ENCODE results near the gene FCER1G. TPM values are rescaled to one million over a fixed set of nuclear protein-coding genes. Genes with fewer than 3 reads are reported as not detected.

Gene FCER1G
- total and polyA plus RNA-seq, 9 of the 15 experiments (the other 6 are each of a cell fraction or from before 2014, with no cell fraction given), result 0.15 to 0.69 (median 0.31) TPM; not detected in 2

DNA sequence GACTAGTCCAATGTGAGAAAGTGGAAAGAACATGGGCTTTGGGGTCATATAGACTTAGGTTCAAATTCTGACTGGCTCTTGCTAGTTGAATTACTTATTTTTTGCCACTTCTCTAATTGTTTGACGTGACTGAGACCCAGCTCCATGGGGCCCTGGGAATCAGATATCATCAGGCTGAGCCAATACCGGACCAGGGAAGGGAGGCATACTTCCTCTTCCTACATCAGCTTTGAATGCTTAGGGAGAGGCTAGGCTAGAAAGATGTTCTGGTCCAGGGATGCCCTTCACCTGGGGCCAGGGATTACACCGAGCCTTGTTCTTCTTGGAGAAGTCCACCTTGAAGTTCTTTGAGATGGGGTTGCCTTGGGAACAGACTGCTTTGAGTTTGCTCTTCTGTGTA is 26.6 kb downstream of the FCER1G start (continued):
- TF ChIP-seq, protein P1, sequence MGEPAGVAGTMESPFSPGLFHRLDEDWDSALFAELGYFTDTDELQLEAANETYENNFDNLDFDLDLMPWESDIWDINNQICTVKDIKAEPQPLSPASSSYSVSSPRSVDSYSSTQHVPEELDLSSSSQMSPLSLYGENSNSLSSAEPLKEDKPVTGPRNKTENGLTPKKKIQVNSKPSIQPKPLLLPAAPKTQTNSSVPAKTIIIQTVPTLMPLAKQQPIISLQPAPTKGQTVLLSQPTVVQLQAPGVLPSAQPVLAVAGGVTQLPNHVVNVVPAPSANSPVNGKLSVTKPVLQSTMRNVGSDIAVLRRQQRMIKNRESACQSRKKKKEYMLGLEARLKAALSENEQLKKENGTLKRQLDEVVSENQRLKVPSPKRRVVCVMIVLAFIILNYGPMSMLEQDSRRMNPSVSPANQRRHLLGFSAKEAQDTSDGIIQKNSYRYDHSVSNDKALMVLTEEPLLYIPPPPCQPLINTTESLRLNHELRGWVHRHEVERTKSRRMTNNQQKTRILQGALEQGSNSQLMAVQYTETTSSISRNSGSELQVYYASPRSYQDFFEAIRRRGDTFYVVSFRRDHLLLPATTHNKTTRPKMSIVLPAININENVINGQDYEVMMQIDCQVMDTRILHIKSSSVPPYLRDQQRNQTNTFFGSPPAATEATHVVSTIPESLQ (CRISPR knock-in tag; IDR thresholded peaks at IDR 0.05), result no peak
- no peak for TF ChIP-seq ZBTB7A (IDR thresholded peaks at IDR 0.05; ENCODE audit: borderline replicate concordance, control insufficient read depth, low read depth, low read length)
- TF ChIP-seq, protein P2, sequence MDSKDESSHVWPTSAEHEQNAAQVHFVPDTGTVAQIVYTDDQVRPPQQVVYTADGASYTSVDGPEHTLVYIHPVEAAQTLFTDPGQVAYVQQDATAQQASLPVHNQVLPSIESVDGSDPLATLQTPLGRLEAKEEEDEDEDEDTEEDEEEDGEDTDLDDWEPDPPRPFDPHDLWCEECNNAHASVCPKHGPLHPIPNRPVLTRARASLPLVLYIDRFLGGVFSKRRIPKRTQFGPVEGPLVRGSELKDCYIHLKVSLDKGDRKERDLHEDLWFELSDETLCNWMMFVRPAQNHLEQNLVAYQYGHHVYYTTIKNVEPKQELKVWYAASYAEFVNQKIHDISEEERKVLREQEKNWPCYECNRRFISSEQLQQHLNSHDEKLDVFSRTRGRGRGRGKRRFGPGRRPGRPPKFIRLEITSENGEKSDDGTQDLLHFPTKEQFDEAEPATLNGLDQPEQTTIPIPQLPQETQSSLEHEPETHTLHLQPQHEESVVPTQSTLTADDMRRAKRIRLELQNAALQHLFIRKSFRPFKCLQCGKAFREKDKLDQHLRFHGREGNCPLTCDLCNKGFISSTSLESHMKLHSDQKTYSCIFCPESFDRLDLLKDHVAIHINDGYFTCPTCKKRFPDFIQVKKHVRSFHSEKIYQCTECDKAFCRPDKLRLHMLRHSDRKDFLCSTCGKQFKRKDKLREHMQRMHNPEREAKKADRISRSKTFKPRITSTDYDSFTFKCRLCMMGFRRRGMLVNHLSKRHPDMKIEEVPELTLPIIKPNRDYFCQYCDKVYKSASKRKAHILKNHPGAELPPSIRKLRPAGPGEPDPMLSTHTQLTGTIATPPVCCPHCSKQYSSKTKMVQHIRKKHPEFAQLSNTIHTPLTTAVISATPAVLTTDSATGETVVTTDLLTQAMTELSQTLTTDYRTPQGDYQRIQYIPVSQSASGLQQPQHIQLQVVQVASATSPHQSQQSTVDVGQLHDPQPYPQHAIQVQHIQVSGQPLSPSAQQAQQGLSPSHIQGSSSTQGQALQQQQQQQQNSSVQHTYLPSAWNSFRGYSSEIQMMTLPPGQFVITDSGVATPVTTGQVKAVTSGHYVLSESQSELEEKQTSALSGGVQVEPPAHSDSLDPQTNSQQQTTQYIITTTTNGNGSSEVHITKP (IDR thresholded peaks at IDR 0.05; ENCODE audit: partially characterized antibody), result peak; percentile 28
- TF ChIP-seq ZNF695 (CRISPR knock-in tag; IDR thresholded peaks at IDR 0.05), result no peak

DNA sequence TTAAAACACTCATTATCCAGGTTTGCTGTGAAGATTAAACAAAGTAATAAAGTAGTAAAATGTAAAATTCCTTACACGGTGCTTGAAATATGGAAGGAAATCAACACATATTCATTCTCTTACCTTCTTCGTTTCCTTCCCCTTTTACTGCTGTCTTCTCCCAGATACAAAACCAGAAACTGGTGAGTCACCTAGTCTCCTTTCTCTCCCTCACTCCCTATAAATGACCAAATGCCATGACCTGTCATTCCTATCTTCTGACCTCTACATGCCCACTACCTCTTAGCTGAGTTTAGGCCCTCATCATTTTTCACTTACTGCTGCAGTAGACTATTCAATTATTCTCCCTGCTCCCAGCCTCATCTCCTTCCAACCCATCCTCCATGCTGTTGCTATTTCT is 27.2 kb downstream of the FCER1G start:
- no peaks in the 10 kb centered on the region for H3K9me3 ChIP-seq (replicated peaks; ENCODE audit: control insufficient read depth, insufficient read depth, low read depth, low read length)
- peaks cover 3 to 15% of the 10 kb centered on the region in 2 experiments; a peak in 4 of 5 replicates for H3K4me1 ChIP-seq (replicated peaks in 1 of 2; ENCODE audit: control insufficient read depth in 2 of 2, insufficient read depth in 2 of 2, low read length in 2 of 2)
- H3K79me2 ChIP-seq (ENCODE audit: control insufficient read depth, insufficient read depth, low read length), result no peaks in the 10 kb centered on the region
- DNase-seq (ENCODE audit: extremely low read depth in 1 of 4, low spot score in 3 of 4) (peak in 1 of 4 experiments; percentile 11), ATAC-seq (peak; percentile 46; the same call in 2 of the 3 replicates), FAIRE-seq (peak; percentile 42)
- in situ Hi-C loops (cut with MboI), result no loop called here
- H3K36me3 ChIP-seq (ENCODE audit: control insufficient read depth, insufficient read depth, low read length), result no peaks in the 10 kb centered on the region
- H3K9me1 ChIP-seq (ENCODE audit: control insufficient read depth, insufficient read depth, low read length), result no peaks in the 10 kb centered on the region
- no peak overlapping the region for H3K4me3 ChIP-seq
- 0 out of 2 replicates have a peak overlapping the region, but pooled peaks have one; percentile 41 for H2AFZ ChIP-seq (ENCODE audit: low read depth, low read length)
- no peaks in the 10 kb centered on the region for H4K20me1 ChIP-seq (replicated peaks; ENCODE audit: control insufficient read depth, insufficient read depth, low read length)
- BruUV-seq (replicated peaks), result no TSS peak
- H3K9ac ChIP-seq (ENCODE audit: insufficient read depth in 1 of 2, low read depth in 2 of 2, low read length in 2 of 2), result no peak overlapping the region
- ChIA-PET POLR2A (no interaction called here), CTCF (ENCODE audit: low intra/inter-chr PET ratio) (no interaction called here)
- H3K4me2 ChIP-seq (ENCODE audit: insufficient read depth, low read length), result no peak overlapping the region
- intact Hi-C loops (cut with micrococcal nuclease), result no loop called here
- no peaks in the 10 kb centered on the region for H3K27me3 ChIP-seq (ENCODE audit: control insufficient read depth in 2 of 2, insufficient read depth in 2 of 2, low read length in 2 of 2)
- no peak overlapping the region for H3K27ac ChIP-seq (ENCODE audit: extremely low read depth, low read depth, low read length)
- WGBS (ENCODE audit: insufficient coverage, low coverage, missing lambda C conversion rate), result 0% methylated on average over 2 of the region's 2 CpGs
- TF ChIP-seq HNRNPH1 (optimal IDR thresholded peaks at IDR 0.05; ENCODE audit: low read depth, low read length), result no peak
- TF ChIP-seq ZNF324 (CRISPR knock-in tag; IDR thresholded peaks at IDR 0.05), result no peak
- no peak for TF ChIP-seq CTBP1 (IDR thresholded peaks at IDR 0.05; ENCODE audit: borderline replicate concordance)
- no peak for TF ChIP-seq FOXP1 (CRISPR knock-in tag; IDR thresholded peaks at IDR 0.05)
- TF ChIP-seq ZBED1 (IDR thresholded peaks at IDR 0.05), result no peak
- TF ChIP-seq, protein P3, sequence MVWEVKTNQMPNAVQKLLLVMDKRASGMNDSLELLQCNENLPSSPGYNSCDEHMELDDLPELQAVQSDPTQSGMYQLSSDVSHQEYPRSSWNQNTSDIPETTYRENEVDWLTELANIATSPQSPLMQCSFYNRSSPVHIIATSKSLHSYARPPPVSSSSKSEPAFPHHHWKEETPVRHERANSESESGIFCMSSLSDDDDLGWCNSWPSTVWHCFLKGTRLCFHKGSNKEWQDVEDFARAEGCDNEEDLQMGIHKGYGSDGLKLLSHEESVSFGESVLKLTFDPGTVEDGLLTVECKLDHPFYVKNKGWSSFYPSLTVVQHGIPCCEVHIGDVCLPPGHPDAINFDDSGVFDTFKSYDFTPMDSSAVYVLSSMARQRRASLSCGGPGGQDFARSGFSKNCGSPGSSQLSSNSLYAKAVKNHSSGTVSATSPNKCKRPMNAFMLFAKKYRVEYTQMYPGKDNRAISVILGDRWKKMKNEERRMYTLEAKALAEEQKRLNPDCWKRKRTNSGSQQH (CRISPR knock-in tag; IDR thresholded peaks at IDR 0.05), result no peak
- TF ChIP-seq JUND (IDR thresholded peaks at IDR 0.05; ENCODE audit: borderline replicate concordance, low read depth, low read length), result peak; percentile 67
- TF ChIP-seq JUND (tag; IDR thresholded peaks at IDR 0.05; ENCODE audit: borderline replicate concordance, low read depth, low read length), result peak; percentile 59; the same call in 1 of the 3 replicates
- TF ChIP-seq, protein P4, sequence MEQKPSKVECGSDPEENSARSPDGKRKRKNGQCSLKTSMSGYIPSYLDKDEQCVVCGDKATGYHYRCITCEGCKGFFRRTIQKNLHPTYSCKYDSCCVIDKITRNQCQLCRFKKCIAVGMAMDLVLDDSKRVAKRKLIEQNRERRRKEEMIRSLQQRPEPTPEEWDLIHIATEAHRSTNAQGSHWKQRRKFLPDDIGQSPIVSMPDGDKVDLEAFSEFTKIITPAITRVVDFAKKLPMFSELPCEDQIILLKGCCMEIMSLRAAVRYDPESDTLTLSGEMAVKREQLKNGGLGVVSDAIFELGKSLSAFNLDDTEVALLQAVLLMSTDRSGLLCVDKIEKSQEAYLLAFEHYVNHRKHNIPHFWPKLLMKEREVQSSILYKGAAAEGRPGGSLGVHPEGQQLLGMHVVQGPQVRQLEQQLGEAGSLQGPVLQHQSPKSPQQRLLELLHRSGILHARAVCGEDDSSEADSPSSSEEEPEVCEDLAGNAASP (IDR thresholded peaks at IDR 0.05), result no peak
